HG02852 (cell line): ENCODE results near the gene KRTAP10-1.

Experiments used
- ATAC-seq: cut with Tn5 transposase; IDR thresholded peaks from one replicate; pipeline ENCODE4 v1.9.1; 2021; ENCODE audit warnings: mild to moderate bottlenecking, moderate library complexity; ENCODE audit not compliant: unreplicated experiment

Gene KRTAP10-1

GRCh38 chr21:44519346-44520325 is 20.4 kb downstream of the KRTAP10-1 start:
- ATAC-seq = no peak

DNA sequence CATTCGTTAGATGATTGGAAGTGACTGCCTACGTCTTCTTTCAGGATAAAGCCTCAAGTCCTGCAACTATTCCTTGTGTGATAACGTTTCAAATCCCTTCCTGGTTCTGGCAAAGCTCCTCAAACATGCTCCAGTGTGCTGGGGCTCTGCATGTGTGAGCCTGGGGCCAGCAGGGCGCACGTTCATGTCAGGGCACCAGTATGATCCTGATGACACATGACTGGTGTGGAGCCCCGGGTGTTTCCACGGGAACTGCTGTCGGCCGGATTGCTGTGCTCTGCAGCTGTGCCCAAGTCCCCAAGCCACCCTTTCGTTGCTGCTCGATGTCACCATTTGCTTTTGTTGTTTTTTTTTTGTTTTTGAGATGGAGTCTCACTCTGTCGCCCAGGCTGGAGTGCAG is 21.3 kb downstream of the KRTAP10-1 start:
- ATAC-seq = no peak

DNA sequence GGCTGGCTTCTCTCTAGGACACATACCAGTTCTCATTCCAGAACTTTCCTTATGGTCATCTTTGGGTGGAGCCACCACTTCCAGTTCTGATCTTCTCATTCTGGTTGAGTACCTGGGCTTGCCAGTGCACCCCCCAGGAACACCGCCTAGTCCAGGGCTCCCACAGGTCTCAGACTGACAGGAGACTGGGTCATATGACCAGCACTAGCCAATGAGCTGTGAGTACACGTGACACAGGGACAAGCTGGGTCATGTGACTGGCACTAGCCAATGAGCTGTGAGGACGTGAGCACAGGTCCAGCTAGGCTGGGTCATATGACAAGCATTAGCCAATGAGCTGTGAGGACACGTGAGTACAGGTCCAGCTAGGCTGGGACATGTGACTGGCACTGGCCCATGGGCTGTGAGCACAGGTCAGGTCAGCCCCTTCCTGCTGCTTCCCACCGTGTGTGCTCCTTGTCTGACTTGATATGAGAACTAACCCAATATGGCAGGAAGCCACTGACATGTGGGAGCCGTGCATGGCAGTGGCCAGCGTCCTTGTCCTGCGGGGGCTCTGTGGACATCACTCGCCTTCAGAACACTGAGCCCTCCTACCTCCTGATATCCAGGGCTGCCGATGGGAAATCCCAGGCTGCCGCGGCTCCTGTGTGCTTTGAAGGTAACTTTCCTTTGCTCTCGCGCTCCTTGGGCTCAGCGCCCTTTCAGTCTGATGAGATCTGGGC is 22.7 kb downstream of the KRTAP10-1 start:
- ATAC-seq = no peak

- no peak for ATAC-seq
Observed at GRCh38 chr21:44516828-44517174, 23.2 kb downstream of the KRTAP10-1 start.

GRCh38 chr21:44516342-44516741 is 23.7 kb downstream of the KRTAP10-1 start:
- ATAC-seq = no peak

- no peak for ATAC-seq
Observed at GRCh38 chr21:44515359-44516165, 24.4 kb downstream of the KRTAP10-1 start.

GRCh38 chr21:44514746-44515358 is 25.1 kb downstream of the KRTAP10-1 start:
- ATAC-seq = no peak

- no peak for ATAC-seq
Observed at GRCh38 chr21:44514218-44514520, 25.8 kb downstream of the KRTAP10-1 start.

GRCh38 chr21:44513389-44514217 is 26.4 kb downstream of the KRTAP10-1 start:
- ATAC-seq = no peak

- no peak for ATAC-seq
Observed at GRCh38 chr21:44512496-44513388, 27.3 kb downstream of the KRTAP10-1 start.

DNA sequence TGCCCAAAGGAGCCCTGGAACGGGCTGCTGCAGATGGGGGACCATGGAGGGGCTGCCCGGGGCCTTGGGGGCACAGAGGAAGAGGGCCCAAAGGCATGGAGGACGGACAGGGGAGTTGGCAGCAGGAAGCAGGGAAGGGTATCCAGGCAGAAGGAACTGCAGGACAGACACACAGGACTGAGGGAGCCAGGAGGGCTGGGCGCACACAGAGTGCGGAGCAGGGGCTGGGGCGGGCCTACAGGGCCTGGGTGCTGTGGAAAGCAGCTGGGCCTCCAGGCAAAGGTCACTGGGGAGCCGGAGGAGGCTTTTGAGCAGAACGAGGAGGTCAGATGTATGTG is 28.1 kb downstream of the KRTAP10-1 start:
- no peak for ATAC-seq

- ATAC-seq = no peak
Observed at GRCh38 chr21:44511219-44511937, 28.6 kb downstream of the KRTAP10-1 start.

DNA sequence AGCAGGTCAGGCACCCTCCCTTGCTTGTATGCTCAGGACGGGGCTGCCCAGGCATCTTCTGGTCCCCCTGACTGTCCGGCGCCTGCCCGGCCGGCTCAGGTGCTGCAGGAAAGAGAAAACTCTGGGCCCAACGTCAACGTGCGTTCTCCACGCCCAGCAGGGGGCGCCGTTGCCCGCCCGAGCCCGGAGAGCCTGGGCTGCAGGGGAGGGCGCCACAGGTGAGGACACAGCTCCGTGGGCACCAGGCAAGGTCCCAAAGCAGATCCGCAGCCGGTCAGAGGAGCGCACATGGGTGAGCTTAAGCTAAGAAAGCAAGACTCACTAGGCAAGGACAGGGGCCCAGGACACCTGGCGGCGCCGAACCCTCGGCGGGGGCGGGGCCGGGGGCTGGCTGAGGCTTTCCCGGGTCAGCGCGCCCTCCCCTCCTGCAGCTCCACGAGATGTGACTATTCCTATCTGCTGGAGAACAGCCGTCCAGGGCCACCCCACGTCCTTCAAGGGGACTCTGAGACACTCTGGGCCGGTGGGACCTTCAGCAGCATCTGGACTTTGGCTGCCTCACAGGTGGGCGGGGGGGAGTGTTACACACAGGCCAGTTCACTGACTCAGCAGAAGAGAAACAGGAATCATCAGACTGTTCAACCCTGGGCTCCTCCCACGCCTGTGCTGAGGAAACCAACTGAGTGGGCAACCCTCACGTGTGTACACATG is 29.3 kb downstream of the KRTAP10-1 start:
- ATAC-seq = no peak

GRCh38 chr21:44510109-44510507 is 29.9 kb downstream of the KRTAP10-1 start:
- ATAC-seq = no peak

GRCh38 chr21:44509539-44509938 is 30.5 kb downstream of the KRTAP10-1 start:
- ATAC-seq = no peak

- no peak for ATAC-seq
Observed at GRCh38 chr21:44508711-44509445, 31.1 kb downstream of the KRTAP10-1 start.

DNA sequence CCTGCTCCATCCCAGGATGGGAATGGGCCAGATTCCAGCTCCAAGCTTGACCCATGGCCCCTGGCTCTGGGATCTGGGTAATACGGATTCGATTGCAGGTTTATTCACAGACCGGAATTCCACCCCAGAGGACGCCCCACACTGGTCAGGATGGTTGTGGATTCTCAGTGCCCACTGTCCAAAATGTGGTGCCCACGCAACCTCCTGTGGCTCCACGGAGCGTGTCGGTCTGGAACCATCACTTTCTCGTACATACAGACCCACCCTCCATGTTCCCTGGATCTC is 31.6 kb downstream of the KRTAP10-1 start:
- no peak for ATAC-seq
